Measurements from ENCODE around the gene AFF1.
"Not testable (repeated sequence)": the region's sequence is repeated elsewhere in the genome, so short reads cannot be mapped to it uniquely, and the experiment has no call there.

AFF1 gene

DNA sequence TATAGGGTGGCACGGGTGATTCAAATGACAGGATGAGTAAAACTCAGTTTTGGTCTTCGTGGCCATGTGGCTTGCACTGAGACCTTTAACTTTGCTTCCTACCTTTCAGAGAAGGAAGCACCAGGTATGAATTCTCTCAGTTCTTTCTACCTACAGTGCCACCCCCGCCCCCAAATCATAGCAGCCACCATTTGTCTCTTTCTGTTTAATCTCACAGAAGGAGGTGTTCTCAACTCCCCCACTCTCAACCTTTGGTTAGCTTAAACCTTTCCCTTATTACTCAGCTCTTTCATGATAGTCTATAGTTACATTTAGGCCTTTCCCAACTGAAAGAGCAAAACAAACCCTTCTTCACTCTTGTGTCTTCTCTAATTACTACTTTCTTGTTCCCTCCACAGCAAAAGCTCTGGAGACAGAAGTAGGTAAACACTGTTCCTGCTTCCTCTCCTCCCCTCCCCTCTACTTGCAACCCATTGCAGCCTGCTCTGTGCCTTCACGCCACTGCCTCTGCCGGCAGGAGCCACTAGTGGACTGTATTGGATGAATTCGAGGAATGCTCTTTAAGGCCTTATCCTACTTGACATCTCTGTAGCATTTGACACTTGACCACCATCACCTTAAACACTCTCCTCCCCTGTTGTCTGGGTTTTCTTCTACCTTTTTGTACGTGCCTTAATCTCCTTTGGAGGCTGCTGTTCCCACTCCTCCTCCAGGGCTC, 123.7 kb downstream of the AFF1 start:
- Histone ChIP-seq H3K9ac (ENCODE audit: low read depth, low read length) (no peak overlapping the region), H3K9me3 (ENCODE audit: control insufficient read depth, insufficient read depth, low read length) (no peaks in the 10 kb centered on the region), H3K36me3 (ENCODE audit: insufficient read depth, low read length) (no peaks in the 10 kb centered on the region), H3K4me1 (ENCODE audit: insufficient read depth, low read length) (peaks cover 18% of the 10 kb centered on the region)

DNA sequence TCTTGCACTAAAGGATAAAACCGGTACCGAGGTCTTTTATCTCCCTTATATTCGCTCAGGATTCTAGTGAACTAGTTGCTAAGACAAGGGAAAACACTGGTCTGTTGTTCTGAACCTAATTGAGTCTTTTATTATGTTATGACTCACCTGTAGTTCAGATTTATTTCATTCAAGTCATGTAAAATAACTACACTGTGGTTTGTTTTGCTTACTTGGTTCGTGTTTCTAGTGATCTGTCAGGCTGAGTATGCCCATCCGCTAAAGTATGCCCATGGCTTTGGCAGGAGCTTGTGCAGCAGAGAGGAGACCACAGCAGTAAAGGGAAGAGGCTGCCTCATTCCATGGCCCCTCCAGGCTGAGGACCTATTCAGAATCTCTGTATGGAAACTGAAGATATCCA, 126.1 kb downstream of the AFF1 start:
- no peaks in the 10 kb centered on the region for H3K36me3 ChIP-seq (ENCODE audit: insufficient read depth, low read length)
- no peaks in the 10 kb centered on the region for H3K9me3 ChIP-seq (ENCODE audit: control insufficient read depth, insufficient read depth, low read length)
- H3K4me1 ChIP-seq (ENCODE audit: insufficient read depth, low read length): peaks cover 12% of the 10 kb centered on the region

DNA sequence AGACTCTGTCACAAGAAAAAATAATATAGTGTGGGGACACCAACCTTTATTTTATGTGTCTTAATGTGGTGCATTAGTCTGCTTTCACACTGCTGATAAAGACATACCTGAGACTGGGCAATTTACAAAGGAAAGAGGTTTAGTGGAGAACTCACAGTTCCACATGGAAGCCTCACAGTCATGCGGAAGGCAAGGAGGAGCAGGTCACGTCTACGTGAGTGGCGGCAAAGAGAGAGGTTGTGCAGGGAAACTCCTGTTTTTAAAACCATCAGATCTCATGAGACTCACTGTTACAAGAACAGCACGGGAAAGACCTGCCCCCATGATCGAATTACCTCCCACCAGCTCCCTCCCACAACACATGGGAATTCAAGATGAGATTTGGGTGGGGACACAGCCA, 130.2 kb downstream of the AFF1 start:
- H3K9me3 ChIP-seq (ENCODE audit: control insufficient read depth, insufficient read depth, low read length): no peaks in the 10 kb centered on the region
- H3K36me3 ChIP-seq (ENCODE audit: insufficient read depth, low read length): no peaks in the 10 kb centered on the region
- no peak overlapping the region for H3K9ac ChIP-seq (ENCODE audit: low read depth, low read length)
- H3K4me1 ChIP-seq (ENCODE audit: insufficient read depth, low read length): peaks cover 3% of the 10 kb centered on the region

More for the DNA sequence above, 126.1 kb downstream of the AFF1 start:
- H3K9ac ChIP-seq (ENCODE audit: low read depth, low read length): no peak overlapping the region

DNA sequence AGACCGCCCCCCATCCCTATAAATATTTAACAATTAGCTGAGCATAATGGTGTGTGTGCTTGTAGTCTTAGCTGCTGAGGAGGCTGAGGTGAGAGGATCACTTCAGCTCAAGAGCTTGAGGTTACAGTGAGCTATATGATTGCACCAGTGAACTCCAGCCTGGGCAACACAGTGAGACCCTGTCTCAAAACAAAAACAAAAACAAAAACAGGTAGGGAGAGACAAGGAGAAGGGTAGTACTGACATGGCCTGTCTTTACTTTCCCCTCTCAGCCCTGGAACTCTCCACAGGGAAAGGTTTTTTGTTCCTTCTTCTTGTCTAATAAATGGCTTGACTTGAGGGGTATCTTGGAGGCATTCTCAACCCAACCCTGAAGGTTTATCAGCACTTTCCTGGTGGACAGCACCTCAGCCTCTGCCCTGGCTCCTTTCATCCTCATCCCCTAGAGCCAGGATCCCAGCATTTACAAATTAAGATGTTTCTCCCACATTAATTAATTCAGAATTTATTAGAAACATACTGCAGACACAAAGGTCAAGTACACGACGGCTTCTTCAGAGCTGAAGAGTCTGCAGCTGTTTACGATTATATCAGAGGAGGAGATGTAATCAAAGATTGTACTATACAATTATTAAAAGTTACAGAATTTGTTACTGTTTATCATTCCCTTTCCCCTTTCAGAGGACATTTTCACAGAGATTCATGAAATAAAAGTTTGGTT, 131.8 kb downstream of the AFF1 start:
- no peak overlapping the region for H3K9ac ChIP-seq (ENCODE audit: low read depth, low read length)
- no peaks in the 10 kb centered on the region; the same call in none of the 2 replicates for H3K4me1 ChIP-seq (ENCODE audit: insufficient read depth, low read length)
- no peaks in the 10 kb centered on the region for H3K9me3 ChIP-seq (ENCODE audit: control insufficient read depth, insufficient read depth, low read length)
- no peaks in the 10 kb centered on the region for H3K36me3 ChIP-seq (ENCODE audit: insufficient read depth, low read length)

DNA sequence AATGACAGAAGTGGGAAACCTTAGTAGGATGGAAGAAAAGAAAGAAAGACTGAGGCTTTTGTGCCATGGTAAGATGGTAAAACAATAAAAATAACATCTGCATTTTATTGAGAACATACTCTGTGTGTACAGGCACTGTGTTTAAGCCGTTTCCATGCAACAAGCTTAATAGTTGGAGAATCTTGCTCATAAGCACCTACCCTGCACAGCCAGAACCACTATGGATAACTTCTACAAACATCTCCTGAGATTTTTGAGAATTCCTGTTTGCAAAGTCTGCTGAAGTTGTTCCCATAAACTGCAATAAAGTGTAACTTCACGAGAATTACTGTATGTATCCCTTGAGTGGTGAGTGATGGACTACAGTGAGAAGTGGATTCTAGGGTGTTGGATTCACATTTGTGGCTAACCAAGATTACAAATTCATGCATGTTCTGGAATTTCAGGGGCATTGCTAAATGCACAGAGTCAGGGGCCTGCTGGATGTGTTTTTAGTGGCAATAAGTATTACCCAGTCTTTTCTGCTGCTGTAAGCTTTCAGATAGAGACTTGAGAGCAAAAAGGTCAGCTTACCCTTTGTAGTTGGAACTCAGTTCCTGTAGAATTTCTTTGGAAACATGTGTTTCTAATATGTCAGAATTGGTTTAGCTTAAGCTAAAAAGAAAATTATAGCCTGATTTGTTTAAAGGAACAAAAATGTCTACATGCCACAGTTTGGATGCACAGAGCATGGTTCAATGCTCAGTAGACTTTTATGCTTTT, 132.5 kb downstream of the AFF1 start:
- no peaks in the 10 kb centered on the region for H3K36me3 ChIP-seq (ENCODE audit: insufficient read depth, low read length)
- no peak overlapping the region for H3K9ac ChIP-seq (ENCODE audit: low read depth, low read length)
- no peaks in the 10 kb centered on the region for H3K9me3 ChIP-seq (ENCODE audit: control insufficient read depth, insufficient read depth, low read length)
- no peaks in the 10 kb centered on the region; the same call in none of the 2 replicates for H3K4me1 ChIP-seq (ENCODE audit: insufficient read depth, low read length)

DNA sequence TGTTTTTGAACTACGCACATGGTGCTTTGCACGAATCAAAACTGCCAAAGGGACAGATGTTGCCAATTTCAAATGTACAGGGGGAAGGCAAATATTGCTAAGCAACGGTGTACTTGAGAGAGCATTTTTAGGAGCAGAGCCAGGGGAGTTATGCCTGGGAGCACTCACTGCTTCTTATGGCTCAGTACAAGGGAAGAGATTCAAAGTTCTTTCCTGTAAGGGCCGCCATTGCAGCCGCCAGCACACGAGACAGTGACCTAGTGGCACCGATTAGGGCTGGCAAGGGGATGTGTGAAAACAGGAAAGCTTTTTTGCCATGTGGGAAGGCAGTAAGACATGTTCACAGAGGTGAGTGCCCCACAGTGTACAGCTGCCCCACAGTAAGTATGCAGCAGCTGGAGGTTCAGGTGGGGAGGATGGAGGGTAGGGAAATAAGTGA, 133.8 kb downstream of the AFF1 start:
- Histone ChIP-seq H3K36me3 (ENCODE audit: insufficient read depth, low read length) (no peaks in the 10 kb centered on the region), H3K4me1 (ENCODE audit: insufficient read depth, low read length) (peaks cover 10% of the 10 kb centered on the region), H3K9me3 (ENCODE audit: control insufficient read depth, insufficient read depth, low read length) (no peaks in the 10 kb centered on the region), H3K9ac (ENCODE audit: low read depth, low read length) (no peak overlapping the region)

DNA sequence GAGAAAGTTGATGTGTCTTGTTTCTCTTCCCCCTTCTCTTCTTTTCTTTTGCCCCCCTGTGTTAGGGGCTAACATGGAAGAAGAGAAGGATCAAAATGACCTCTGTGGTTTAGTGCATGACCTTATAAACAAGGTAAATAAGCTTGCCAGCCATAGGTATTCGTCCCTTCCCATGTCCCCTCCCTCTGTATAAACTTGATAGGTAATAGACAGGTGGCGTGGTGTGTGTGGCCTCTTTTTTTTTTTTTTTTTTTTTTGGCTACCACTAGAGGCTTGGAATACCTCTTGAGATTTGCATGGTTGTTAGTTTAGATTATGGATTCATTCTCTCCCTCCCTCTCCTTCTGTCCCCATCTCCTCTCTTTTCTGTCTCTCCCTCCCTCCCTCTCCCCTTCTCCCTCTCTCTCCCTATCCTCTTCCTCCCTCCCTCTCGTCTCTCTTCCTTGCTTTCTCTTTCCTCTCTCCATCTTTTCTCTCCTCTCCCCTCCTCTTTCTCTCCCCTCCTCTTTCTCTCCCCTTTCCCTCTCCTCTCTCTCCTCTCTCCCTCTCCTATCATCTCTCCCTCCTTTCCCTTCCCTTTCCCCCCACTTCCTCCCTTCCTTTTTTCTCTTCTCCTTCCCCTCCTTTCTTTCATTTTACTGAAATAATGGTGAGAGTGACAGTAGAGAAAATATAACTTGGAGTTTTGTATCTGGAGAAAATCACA, 134.4 kb downstream of the AFF1 start:
- no peaks in the 10 kb centered on the region for H3K9me3 ChIP-seq (ENCODE audit: control insufficient read depth, insufficient read depth, low read length)
- H3K9ac ChIP-seq (ENCODE audit: low read depth, low read length): no peak overlapping the region
- H3K4me1 ChIP-seq (ENCODE audit: insufficient read depth, low read length): peaks cover 16% of the 10 kb centered on the region
- H3K36me3 ChIP-seq (ENCODE audit: insufficient read depth, low read length): no peaks in the 10 kb centered on the region

DNA sequence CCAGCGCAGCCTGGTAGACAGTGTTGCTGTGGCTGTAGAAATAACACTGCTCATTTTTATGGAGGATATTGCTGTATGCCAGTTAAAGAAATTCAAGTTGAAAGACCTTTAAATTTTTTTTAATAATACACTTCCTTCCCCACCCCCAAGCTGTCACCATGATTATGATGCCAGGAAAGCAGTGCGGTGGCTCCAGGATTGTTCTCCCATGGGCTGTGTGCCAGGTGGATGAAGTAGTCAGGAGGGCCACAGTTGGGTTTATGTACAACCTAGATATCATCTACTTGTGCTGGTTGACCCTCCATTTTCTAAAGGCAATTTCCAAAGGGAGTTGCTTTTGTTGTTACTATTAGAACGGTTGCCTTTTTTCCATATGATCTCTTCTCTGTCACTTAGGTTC, 136.6 kb downstream of the AFF1 start:
- no peaks in the 10 kb centered on the region for H3K9me3 ChIP-seq (ENCODE audit: control insufficient read depth, insufficient read depth, low read length)
- H3K36me3 ChIP-seq (ENCODE audit: insufficient read depth, low read length): no peaks in the 10 kb centered on the region
- no peak overlapping the region for H3K9ac ChIP-seq (ENCODE audit: low read depth, low read length)
- peaks cover 18% of the 10 kb centered on the region for H3K4me1 ChIP-seq (ENCODE audit: insufficient read depth, low read length)

DNA sequence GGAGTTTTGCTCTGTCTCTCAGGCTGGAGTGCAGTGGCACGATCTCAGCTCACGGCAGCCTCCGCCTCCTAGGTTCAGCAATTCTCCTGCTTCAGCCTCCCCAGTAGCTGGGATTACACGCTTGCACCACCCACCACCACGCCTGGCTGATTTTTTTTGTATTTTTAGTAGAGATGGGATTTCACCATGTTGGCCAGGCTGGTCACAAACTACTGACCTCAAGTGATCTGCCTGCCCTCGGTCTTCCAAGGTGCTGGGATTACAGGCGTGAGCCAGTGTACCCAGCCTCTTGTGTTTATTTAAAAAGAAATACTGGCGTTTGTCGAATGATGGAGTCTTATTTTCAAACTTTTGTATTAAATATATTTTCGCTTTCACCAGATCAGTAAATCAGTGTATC, 137.7 kb downstream of the AFF1 start:
- H3K9ac ChIP-seq (ENCODE audit: low read depth, low read length); H3K9me3 ChIP-seq (ENCODE audit: control insufficient read depth, insufficient read depth, low read length); H3K36me3 ChIP-seq (ENCODE audit: insufficient read depth, low read length): not testable (repeated sequence)
- peaks cover 18% of the 10 kb centered on the region for H3K4me1 ChIP-seq (ENCODE audit: insufficient read depth, low read length)

DNA sequence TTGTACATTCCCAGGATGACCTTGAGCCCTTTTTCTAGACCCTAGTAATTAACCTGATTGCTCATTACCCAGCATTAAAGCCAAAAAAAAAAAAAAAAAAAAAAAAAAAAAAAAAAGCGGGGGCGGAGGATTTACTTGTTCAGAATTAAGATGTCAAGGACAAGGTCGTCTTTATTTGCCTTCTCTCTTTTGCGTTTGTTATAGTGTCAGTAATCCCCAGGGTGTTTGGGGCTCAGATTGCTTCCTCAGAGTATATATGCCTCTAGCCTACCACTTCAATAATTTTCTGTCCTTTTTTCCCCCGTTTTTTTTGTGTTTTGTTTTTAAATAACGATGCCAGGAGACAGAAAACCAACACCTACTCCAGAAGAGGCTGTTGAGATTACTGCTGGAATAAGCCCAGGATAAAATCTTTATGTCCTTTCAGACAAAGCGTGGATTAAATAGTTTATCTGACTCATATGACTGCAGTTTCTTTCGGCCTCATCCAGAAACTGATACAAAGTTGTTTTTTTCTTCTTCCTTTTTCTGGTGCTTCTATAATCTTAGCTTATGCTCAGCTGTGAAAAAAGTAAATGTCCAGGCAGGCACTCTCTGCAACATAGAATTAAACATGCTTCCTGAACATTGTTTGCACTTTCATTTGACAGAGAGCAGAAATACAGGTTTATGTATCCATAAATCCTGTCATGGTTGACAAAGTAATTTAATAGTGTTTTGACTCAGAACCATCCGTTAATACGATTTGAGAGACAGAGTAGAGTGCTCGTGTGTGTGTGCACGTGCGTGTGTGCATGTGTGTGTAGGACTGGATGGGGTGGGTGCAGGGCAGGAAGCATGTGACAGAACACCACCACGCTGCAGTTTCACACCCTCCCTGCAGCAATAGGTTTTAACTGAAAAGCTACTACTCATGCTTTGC, 138.6 kb downstream of the AFF1 start:
- H3K4me1 ChIP-seq (ENCODE audit: insufficient read depth, low read length): peaks cover 18% of the 10 kb centered on the region
- H3K9ac ChIP-seq (ENCODE audit: low read depth, low read length): no peak overlapping the region
- no peaks in the 10 kb centered on the region for H3K36me3 ChIP-seq (ENCODE audit: insufficient read depth, low read length)
- H3K9me3 ChIP-seq (ENCODE audit: control insufficient read depth, insufficient read depth, low read length): no peaks in the 10 kb centered on the region

DNA sequence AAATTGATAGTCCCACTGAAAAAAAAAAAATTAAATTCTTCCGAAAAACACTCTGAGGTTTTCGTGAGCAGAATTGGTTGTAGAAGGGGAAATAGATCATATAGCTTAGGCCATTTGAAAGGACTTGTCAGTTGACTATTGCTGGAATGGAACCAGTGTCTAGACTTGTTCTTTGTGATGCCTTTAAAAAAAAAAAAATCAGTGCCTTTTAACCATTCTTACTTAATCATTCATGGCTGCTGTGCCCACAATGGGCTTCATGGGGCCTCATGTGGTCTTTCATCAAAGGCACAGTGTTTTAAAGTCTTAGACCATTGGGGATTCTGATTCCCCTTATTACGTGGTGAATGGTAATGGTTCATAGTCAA, 139.3 kb downstream of the AFF1 start:
- H3K4me1 ChIP-seq (ENCODE audit: insufficient read depth, low read length): peaks cover 18% of the 10 kb centered on the region

DNA sequence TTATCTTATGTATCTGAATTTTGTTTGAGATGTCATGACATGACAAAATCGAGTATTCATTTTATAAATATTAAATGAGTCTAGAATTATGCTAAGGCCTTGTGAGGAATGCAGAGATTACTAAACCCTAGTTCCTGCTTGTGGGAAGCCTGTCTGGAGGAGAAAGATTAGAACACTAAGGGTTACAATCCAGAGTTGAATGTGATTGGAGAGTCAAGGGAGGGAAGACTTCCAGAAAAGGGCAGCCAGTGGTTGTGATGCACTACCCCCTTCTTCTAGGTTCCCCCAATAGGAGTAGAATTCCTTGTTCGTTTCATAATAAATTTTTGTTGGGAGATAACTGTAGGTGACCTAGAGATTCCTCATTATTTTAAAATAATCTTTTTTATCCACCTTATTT, 141.1 kb downstream of the AFF1 start:
- H3K9me3 ChIP-seq (ENCODE audit: control insufficient read depth, insufficient read depth, low read length): no peaks in the 10 kb centered on the region
- peaks cover 18% of the 10 kb centered on the region for H3K4me1 ChIP-seq (ENCODE audit: insufficient read depth, low read length)
- H3K36me3 ChIP-seq (ENCODE audit: insufficient read depth, low read length): no peaks in the 10 kb centered on the region
- H3K9ac ChIP-seq (ENCODE audit: low read depth, low read length): no peak overlapping the region

More for the DNA sequence above, 139.3 kb downstream of the AFF1 start:
- H3K9me3 ChIP-seq (ENCODE audit: control insufficient read depth, insufficient read depth, low read length): no peaks in the 10 kb centered on the region
- H3K9ac ChIP-seq (ENCODE audit: low read depth, low read length): no peak overlapping the region
- no peaks in the 10 kb centered on the region for H3K36me3 ChIP-seq (ENCODE audit: insufficient read depth, low read length)

DNA sequence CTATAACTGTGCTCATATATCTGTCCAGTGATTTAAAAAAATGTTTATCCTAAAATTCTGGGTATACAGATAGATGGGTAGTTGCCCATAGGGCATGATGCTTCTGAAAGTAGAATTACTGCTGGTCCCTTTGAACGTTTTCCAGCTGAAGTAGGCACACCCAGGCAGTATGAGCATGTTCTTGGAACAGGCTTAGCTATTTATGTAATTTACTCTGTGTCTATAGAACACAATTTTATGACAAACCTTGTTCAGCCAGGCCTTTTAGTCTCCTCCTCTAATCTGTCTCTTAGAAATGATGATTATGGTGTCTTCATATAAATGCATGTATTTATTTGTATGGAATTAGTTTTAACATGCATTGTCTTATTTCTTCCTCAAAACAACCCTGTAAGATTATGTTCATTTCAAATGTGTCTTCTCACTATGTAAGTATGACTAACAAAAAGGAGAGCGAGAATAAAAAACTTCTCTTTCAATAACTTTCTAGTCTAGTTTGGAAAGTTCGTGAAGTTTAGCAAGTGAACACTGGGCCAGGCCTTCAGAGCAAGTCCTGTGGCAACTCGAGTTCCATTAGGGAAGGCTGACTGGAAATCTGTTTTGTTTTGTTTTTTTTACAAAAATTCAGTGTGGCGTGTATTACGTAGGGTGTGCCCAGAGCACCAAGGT, 142.0 kb downstream of the AFF1 start:
- Histone ChIP-seq H3K9me3 (ENCODE audit: control insufficient read depth, insufficient read depth, low read length) (no peaks in the 10 kb centered on the region), H3K9ac (ENCODE audit: low read depth, low read length) (no peak overlapping the region), H3K4me1 (ENCODE audit: insufficient read depth, low read length) (peaks cover 18% of the 10 kb centered on the region), H3K36me3 (ENCODE audit: insufficient read depth, low read length) (no peaks in the 10 kb centered on the region)
